AG04450 (cell line): Measurements from ENCODE around the gene LHX1. TPM values are rescaled to one million over a fixed set of nuclear protein-coding genes. Genes with fewer than 3 reads are reported as not detected.

Experiments
- CTCF ChIA-PET: fragments of 300-600, 350-600 bp; formaldehyde crosslinking; extraction: SDS; loops from one replicate; lab custom pipeline; 2022; ENCODE audit warnings: antibody characterized with exemption, inconsistent platforms; lab: Charles Lee
- POLR2A ChIA-PET: fragments of 350-600 bp; formaldehyde crosslinking; extraction: SDS; loops from one replicate; lab custom pipeline; 2021; ENCODE audit warnings: antibody characterized with exemption, inconsistent platforms; lab: Yijun Ruan, JAX
- DNase-seq: peaks from one replicate; pipeline ENCODE4 v3.0.0-alpha.2; 2011; ENCODE audit warnings: low read depth, low spot score
- H3K27ac ChIP-seq: one replicate; pipeline ENCODE4 v1.5.1; 2012; ENCODE audit warnings: low read depth, low read length, control low read depth
- H3K27me3 ChIP-seq: one replicate; pipeline ENCODE4 v1.6.0; 2012; ENCODE audit warnings: low read length; ENCODE audit not compliant: control insufficient read depth, insufficient read depth
- H3K4me3 ChIP-seq: 2 replicates; pipeline ENCODE4 v1.5.1; 2011; ENCODE audit warnings: mild to moderate bottlenecking, low read depth, low read length, control low read depth
- H3K9me3 ChIP-seq: 2 replicates; pipeline ENCODE4 v1.5.1; 2012; ENCODE audit warnings: low read length; ENCODE audit not compliant: control insufficient read depth, insufficient read depth
- polyA plus RNA-seq: library from polyadenylated mRNA; depleted of rRNA; stranded (reverse); fragments of >200 nt; gene quantifications from 2 replicates; pipeline ENCODE4 v1.2.3, GENCODE V29; 2011
- TF ChIP-seq, protein P1 (sequence below): IDR thresholded peaks from 2 replicates; pipeline ENCODE4 v1.5.1; 2011; ENCODE audit warnings: low read depth, low read length, control low read depth, inconsistent platforms

LHX1 gene
- polyA plus RNA-seq, 1 experiment, result not detected

DNA sequence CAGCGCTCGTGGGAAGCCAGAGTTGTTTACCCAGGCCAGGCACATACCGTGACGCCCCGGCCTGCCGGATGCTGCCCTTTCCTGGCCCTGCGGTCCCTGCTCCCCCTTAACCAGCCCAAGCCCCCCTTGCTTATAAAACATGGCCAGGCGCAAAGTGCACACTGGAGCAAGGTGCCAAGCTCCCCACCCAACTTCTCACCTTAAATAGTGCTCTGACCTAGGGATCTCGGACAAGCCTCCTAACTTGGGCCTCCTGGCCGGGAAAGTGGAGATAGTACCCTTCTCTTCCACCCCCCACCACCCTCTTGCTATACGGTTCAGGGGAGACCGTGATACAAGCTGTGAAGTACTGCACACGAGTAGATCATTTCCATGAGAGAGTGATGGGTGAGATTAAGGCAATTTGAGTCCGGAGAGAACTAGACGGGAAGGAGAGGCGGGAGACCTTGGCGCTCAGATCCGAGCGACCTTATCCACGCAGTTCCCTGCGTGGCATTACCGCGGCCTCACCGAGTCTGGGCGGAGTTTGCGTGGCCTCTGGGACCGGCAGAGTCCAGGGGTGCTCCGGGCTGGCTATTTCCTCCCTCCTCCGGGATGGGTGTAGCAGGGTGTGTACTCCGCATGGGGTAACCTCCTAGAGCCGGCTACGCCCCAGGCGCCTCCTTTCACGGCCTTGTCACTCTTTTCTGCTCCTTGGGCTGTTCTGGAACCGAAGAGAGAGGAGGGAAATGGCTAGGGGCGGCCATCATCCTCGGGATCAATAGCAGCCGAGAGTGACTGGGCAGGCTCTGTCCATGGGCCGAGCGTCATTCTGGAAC, 4.4 kb upstream of the LHX1 start:
- ChIA-PET POLR2A (no interaction called here), CTCF (interaction anchor here (1.1 kb wide), 1 partner anchor 16 kb away, joined by 3 read pairs; the partner anchor contains the start of gene AATF)
- peaks cover 98% of the 10 kb centered on the region for H3K27me3 ChIP-seq
- peaks cover 15% of the 10 kb centered on the region; the same call in 1 of the 2 replicates for H3K9me3 ChIP-seq
- H3K27ac ChIP-seq, result no peak overlapping the region
- no peak overlapping the region for H3K4me3 ChIP-seq
- TF ChIP-seq, protein P1, sequence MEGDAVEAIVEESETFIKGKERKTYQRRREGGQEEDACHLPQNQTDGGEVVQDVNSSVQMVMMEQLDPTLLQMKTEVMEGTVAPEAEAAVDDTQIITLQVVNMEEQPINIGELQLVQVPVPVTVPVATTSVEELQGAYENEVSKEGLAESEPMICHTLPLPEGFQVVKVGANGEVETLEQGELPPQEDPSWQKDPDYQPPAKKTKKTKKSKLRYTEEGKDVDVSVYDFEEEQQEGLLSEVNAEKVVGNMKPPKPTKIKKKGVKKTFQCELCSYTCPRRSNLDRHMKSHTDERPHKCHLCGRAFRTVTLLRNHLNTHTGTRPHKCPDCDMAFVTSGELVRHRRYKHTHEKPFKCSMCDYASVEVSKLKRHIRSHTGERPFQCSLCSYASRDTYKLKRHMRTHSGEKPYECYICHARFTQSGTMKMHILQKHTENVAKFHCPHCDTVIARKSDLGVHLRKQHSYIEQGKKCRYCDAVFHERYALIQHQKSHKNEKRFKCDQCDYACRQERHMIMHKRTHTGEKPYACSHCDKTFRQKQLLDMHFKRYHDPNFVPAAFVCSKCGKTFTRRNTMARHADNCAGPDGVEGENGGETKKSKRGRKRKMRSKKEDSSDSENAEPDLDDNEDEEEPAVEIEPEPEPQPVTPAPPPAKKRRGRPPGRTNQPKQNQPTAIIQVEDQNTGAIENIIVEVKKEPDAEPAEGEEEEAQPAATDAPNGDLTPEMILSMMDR, result no peak
- DNase-seq, result no peak

DNA sequence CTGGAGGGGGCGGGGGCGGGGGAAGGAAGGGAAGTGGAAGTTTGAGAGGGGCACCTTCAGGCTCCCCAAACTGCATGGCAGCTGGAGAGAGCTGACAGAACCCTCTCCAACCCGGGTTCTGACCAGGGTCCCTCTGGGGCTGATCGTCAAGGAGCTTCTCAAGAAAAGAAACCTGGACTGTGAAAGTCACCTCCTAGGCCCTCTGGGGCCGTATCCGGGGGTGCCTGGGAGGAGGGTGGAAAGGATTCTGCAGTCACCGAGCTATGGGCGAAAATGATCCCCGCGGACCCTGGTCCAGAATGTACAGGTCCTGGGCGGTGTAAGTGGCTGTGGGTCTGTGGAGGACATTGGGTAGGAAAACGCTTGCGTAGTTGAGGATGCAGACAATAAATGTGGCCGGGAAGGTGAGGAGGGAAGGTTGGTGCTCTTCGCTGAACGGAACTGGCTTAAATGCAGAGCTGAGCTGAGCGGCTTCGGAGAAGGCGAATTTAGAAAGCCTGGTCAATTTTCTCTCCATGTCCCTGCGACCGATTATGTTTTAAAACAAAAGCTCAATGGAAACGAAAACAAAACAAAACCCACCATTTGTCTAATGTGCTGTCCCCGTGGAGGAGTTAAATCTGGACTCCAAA, 3.6 kb upstream of the LHX1 start:
- Histone ChIP-seq H3K4me3 (no peak overlapping the region), H3K27ac (no peak overlapping the region), H3K27me3 (peaks cover 98% of the 10 kb centered on the region), H3K9me3 (peaks cover 17% of the 10 kb centered on the region; the same call in 1 of the 2 replicates)
- DNase-seq, result no peak
- POLR2A ChIA-PET, result no interaction called here
- TF ChIP-seq, protein P1, result no peak
- CTCF ChIA-PET, result interaction anchor here (1.1 kb wide), 1 partner anchor 15 kb away, joined by 3 read pairs; the partner anchor contains the start of gene AATF

DNA sequence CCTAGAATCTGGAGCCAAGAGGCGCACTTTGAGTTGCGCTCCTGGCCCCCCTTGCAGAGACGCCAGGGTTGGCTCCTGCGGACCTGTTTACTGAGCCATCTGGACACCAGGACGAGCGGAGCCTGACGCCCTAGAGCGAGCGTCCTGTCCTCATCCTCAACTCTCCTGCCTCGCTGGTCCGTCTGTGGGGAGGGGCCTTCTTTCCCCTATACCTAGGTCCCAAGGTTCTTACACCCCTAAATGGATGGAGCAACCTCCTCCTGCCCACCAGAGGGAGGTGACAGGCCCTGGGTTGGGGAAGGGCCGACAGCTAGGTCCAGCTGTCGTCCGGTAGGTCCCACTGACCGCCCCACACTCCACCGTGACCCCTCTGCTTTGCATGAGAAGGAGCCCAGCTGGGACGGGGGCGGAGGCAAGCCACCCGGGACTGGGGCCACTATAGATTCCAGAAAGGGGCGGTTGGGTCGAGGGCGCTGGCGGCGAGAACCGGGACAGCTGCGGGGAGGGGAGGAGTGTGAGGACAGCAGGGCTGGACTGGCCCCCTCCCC, 3.1 kb upstream of the LHX1 start:
- POLR2A ChIA-PET, result no interaction called here
- TF ChIP-seq, protein P1, result no peak
- DNase-seq, result no peak
- CTCF ChIA-PET, result interaction anchor here (1.1 kb wide), 1 partner anchor 15 kb away, joined by 3 read pairs; the partner anchor contains the start of gene AATF
- H3K27ac ChIP-seq, result no peak overlapping the region
- H3K27me3 ChIP-seq, result peaks cover 98% of the 10 kb centered on the region
- H3K4me3 ChIP-seq, result no peak overlapping the region
- H3K9me3 ChIP-seq, result peaks cover 19% of the 10 kb centered on the region; the same call in 1 of the 2 replicates

DNA sequence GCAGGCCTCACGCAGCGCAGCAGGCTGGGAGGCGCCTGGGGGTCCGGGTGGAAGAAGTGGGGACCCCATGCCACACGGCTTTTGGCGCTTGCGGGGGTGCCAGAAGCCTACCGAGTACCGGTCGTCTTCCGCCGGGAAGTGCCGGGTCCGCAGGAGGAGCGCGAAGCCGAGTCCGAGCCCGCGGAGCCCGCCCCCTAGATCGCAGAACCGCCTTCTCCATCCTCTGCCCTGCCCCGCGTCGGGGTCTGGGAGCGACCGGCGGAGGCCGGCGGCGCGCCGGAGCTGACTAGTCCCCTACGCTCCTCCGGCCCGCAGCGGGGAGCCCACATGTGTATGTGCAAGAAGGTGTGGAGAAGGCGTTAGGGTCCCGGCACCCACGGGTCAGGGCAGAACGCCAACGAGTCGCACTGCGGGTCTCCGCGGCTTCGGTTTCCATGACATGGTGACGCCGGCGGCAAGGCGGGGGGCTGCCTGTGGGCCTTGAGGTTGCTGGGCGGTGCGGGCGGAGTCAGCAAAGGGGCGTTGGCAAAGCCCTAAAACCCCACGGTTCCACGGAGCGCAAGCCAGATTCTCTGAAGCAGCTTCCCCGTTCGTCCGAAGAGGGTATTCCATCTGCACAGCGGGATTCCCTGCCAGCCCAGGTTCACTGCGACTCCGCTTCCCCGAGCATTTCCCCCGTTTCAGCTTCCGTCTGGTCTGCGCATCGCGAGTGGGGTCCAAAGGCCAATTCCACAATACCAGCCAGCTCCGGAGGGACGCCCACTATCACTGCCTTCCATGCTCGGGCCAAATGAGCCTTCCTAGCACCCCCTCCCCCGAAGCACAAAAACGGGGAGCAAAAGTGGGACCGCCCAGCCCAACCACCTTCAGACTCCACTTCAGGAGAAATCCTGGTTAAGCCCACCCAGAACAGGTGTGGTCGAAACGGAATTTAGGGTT, 2.3 kb upstream of the LHX1 start:
- no peak overlapping the region for H3K27ac ChIP-seq
- no peak for DNase-seq
- no peak overlapping the region for H3K4me3 ChIP-seq
- ChIA-PET POLR2A (no interaction called here), CTCF (no interaction called here)
- peaks cover 99% of the 10 kb centered on the region for H3K27me3 ChIP-seq
- peaks cover 23% of the 10 kb centered on the region; the same call in 1 of the 2 replicates for H3K9me3 ChIP-seq
- TF ChIP-seq, protein P1, result no peak
